GM18519 (cell line): Measurements from ENCODE around the gene MAP2K3.

Experiments used
- ATAC-seq: cut with Tn5 transposase; IDR thresholded peaks from one replicate; pipeline ENCODE4 v1.9.1; 2021; ENCODE audit warnings: mild to moderate bottlenecking, moderate library complexity; ENCODE audit not compliant: unreplicated experiment, low FRiP score

Gene MAP2K3

DNA sequence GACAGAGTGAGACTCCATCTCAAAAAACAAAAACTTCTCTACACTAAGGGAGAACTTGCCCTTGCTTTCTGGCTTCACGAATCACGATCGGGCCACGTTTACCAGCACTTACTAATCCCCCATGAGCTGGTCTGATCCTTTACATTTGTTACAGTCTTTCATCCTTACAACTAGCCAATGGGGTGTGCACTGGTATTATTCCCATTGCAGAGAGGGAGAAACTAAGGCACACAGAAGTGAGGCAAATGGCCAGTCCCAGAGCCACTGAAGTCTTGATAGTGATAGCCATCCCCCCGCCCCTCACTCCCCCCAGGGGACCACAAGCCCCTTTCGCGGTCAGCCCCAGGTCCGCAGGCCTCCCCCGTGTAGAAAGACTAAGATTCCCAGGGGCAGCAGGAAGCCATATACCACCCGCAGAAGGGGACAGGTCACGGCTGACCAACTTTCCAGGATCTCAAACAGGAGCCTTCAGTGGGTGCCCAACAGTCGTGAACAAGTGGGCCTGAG, 32.2 kb upstream of the MAP2K3 start:
- no peak for ATAC-seq

DNA sequence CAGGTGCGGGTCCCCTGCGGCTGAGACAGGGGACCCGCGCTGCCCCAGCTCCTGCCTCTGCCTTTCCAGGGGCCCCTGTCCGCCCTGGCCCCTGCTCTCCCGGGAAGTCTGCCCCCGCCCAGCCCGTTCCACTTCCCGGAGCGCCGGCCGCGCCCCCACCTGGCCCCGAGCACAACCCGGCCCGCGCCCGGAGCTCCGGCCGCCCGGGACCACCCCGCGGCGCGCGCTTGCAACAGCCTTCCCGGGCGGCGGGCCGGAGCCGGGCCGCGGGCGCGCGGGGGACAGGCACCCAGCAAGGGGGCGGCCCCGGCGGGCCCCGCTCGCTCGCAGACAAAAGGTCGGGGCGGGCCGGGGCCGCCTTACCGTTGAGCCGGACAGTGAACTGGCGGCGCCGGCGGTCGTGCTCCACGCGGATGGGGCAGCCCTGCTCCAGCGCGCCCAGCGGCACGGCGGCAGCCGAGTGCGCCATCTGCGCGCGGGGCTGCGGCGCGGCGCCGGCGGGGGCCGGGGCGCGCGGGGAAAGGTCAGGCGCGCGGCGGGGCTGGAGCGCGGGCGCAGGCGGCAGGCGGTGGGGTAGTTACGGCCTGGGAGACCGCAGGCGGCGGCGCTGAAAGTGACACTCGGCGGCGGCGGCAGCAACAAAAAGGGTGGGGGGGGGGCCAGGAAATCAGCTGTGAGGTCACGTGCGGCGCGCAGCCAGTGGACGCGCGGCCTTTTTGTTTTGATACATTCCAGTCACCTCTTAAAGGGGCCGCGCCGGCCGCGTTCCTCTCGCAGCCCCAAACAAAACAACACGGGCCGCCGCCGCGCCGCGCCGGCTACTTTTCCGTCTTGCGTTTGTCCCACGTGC, 31.5 kb upstream of the MAP2K3 start, which contains the start of gene NATD1:
Gene NATD1 (minus strand): TSS at position 615 of the 850 bp plus-strand sequence. CDS start 146 bp downstream, at position 469.
- ATAC-seq, result peak; percentile 40

DNA sequence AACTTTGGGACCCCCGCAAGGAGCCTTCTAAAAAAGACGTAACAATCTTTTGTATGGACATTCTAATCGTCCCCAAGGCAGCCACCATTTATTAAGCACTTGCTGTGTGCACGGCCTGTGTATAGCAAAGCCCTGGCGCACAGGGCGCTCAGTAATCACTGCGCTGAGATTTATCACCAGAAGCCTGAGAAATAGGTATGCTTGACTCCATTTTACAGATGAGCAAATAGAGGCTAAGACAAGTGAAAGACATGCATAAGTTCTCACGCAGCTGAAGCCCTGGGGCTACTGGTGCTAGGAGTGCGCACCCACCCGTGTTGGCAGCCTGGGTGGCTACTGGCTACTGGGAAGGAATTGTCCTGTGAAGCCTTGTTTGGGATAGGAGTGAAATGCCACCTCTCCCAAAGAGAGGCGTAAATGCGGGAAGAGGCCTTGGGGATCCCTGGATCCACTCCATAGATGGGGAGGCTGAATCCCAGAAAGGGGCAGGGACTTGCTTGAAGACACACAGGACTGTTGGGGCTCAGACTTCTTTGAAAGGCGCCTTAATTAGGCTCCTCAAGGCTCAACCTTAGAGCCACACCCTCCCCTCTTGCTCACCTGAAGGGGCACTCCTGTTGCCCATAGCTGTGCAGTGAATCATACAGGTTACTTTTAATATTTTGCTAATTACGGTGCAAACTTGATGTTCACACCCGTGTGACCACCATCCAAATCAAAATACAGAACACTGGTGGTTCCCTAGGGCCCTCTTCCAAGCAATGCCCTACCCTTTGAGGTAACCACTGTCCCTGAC, 30.7 kb upstream of the MAP2K3 start:
- no peak for ATAC-seq

DNA sequence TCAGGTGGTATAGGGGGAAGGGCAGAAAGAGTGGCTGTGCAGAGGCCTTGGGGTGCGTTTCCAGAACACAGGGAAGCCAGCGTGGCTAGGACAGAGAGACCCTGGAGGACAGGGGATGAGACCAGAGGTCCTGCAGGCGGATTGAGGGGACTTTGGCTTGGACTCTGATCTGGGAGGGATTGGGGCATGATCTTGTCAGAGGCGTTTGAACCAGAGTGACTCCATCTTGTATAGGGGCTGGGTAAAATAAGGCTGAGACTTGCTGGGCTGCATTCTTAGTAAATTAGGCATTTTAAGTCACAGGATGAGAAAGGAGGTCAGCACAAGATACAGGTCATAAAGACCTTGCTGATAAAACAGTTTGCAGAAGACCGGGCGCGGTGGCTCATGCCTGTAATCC, 25.9 kb upstream of the MAP2K3 start:
- no peak for ATAC-seq

DNA sequence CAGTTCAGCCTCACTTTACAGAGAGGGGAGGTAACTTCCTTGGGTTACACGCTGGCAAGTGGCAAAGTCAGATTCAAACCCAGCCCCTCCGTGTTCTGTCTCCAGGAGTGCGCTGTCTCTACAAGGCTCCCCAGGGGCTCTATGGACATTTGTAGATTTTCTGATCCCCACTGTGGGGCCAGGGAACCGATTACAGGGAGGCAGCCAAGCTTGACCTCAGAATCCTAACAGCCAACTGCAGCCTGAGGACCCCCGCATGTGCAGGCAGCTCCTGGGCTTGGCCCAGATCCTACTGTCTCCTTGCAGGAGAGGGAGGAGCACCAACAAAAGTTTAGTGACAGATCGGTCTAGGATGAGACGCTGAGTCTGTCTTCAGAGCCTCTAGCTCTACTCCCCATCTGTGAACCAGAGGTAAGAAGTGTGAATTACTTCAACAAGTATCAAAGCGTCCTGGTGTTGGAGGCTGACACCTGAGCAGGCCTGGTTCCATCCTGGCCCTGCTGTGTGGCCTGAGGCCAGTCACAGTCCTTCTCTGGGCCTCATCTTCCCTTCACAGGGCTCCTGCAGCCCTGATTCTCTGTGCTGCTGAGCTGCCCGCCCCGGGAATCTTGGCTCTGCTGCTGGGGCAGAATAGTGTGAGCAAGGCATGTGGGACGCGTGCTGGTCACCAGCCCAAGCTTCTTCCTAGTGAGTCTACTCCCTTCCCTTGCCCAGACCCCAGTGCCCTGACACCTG, 22.1 kb upstream of the MAP2K3 start:
- no peak for ATAC-seq

DNA sequence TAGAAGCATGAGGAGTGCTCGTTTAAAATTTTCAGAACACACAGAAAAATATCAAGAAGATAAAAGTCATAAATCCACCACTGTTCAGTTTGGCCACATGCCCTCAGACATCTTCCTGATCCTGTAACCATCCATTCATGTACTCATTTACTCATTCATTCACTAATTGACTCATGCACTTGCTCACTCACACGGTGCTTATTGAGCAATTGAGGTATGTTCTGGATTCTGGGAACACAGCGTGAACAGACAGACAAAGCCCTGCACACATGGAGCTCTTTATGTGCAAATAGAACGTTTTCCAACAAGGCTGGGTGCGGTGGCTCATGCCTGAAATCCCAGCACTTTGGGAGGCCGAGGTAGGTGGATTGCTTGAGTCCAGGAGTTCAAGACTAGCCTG, 21.1 kb upstream of the MAP2K3 start:
- ATAC-seq, result no peak

DNA sequence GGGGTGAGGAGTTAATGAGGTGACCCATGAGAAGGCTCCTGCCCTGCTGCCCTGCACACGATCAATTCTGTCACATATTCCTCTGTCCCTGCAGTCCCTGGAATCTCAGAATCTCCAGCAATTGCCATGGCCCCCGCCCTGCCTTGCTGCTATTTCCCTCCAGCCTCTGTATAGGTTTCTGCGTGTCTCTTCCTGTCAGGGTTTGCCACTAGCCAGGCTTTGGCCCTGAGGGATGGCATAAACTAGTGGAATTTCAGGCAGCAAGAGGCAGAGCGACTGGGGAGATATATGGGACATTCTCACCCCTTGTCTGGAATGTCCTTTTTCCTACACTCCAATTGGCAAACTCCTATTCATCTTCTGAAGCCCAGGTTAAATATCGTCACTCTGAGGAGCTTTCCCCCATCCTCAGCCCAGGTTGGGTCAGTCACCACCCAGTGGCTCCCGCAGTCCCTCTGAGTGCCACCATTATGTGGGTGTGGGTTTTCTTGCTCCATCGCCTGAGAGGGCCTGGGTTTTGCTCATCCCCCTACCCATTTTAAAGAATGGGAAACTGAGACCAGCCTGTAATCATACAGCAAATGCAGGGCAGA, 15.8 kb upstream of the MAP2K3 start:
- ATAC-seq, result no peak

DNA sequence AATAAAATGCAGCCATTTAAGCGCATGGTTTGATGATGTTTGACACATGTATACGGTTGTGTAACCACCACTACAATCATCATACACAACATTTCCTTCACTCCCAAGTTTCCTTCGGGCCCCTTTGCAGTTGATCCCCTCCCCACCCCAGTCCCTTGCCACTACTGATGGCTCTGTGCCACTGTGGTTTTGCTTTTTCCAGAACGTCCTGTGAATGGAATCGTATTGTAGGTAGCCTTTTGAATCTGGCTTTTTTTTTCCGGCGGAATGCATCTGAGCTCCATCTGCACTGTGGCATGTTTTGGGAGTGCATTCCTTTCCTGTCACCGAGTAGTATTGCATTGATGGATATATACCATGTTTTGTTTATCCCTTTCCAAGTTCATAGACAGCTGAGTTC, 15.1 kb upstream of the MAP2K3 start:
- ATAC-seq, result no peak

DNA sequence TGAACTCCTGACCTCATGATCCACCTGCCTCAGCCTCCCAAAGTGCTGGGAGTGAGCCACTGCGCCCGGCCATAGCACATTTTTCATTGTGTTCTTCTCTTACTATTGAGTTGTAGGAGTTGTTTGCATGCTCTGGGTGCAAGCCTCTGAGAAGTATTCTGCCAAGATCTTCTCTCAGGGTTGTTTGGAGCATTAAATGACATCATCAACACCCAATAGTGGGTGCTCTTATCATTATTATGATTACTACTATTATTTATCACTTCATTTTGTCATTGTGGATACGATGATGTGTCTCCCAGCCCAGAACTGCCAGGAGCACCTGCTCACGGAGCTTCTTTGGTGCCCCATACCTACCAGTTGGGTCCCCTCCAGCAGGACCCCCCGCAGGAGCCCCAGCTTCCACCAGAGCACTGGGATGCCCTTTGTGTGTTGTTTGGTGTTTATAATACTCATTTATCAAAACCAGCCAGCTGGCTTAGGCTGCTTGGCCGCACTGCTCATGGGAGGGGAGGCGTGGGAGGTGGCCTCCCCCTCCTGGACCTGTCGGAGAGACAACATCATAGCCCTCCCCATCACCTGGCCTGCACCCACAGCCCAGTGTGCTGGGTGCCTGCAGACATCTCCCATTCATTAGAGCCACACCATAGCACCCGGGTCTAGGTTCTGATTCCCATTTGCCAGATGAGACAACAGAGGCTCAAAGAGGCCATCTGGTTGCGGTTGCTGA, 12.9 kb upstream of the MAP2K3 start:
- ATAC-seq, result no peak

DNA sequence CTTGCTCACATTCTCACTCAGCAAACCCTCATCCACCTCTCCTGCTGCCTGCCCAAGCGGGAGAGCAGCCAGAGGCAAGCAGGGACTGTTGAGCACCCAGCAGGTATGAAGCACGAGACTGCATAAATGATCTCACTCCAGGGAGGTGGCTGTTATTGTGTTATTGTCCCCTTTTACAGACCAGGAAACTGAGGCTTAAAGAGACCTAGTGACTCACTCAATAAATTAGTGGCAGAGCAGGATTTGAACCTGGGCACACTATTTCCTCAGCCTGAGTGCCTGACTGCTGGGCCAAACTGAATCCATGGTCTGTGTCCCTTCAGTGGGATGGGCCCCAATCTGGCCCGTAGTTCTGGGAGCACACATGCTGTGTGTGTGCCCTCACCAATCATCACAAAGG, 12.3 kb upstream of the MAP2K3 start:
- no peak for ATAC-seq

DNA sequence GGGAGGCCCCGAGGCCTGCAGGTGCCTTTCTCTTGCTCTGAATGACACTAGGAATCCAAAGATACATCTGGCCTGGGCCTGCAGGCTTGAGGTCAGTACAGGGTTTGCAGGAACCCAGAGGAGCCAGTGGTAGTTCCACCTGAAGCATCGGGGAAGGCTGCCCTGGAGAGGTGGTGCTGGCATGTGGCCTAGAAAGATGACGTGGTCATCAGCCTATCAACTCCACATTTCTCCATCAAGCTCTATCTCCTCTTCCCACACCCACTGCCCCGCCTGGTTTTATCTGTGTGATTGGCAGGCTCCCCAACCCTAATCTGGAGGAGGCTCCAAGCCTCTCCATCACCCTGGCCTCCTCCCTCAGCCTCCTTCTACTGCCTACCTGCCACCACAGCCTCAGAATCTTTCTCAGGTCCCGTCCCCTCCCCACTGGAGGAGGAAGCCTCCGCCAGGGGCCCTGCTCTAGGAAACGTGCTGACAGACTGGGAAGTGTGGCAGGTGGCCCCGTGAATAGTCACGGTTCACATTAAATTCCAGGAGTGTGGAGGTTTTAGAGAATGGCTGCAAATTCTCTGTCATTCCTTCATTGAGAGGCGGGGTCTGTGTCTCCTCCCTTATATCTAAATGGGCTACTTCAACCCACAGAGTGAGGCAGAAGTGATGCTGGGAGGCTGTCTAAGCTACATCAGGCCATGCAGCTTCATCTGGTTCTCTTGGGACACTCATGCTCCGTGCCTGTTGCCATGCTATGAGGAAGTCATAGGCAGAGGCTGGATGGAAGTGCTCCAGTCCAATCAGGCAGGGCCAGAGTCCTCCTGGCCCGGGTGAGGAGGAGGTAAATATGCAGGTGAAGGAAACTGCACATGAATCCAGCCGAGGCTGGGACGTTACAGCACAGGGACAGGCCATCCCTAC, 11.4 kb upstream of the MAP2K3 start:
- no peak for ATAC-seq

DNA sequence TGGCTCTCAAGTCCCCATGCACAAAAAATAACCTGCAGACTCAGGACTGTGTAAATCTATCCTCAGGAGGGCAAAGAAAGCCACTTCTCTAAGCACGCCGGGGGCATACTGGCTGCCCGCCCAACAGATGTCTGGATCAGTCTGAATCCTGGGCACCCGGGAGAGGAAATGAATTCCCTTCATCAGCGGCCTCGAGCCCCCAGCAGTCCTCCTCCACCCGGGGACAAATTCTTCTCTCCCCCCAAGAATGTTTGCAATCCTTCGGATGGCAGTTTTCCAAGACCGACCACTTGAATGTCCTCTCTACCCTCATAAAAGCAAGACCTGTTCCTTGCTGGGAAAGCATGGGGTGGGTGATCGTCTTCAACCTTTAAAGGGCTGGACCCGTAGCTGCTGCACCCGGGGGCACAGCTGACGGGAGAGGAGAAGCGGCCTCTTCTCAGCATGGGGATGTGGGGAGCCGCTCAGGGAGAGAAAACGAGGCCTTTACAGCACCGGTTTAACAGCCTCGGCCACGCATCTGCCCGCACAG, 9.4 kb upstream of the MAP2K3 start:
- no peak for ATAC-seq

DNA sequence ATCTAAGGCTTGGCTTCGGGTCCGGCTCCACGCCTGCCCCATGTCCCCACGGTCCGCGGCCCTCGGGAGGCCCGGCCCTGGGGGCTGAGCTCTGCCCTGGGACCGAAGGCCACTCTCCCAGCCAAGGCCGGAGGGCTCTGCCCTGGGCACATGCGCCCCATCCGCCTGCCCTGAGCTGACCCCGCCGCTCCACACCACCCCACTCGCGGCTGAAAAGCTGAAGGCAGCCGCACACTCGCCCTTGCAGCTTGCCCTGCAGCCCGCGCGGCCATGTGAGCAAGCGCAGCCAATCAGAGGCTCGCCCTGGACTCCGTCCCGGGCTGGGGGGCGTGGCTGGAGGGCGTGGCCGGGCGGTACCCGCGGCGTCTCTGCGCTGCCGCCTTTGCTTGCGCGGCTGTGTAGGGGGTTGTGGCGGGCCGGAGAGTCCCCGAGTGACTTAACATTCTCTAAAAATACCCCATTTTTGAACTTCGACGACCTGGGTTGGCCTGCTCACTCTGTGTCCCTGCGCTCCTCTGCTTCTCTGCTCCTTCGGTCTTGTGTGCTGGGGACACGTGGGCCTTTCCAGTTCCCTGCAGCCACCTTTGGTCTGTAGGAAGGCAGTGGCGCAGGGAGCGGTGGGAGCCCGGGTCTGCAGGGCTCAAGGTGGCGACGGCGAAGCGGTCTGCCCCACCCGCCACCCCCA, 8.8 kb upstream of the MAP2K3 start:
- peak; percentile 82 for ATAC-seq

DNA sequence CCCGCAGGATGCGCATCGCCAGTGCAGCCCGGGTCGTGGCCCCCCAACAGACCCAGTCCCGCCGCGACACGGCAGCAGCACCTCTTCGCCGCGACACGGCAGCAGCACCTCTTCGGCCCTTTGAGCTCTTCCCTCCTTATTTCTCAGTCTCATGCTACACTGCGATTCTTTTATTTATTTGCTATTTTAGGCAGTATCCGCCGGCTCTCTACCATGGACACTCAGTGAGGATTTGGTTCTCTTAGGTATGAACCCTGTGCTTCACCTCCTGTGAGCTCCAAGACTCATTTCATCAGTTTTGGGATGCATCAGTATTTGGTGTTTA, 8.3 kb upstream of the MAP2K3 start:
- ATAC-seq, result no peak

DNA sequence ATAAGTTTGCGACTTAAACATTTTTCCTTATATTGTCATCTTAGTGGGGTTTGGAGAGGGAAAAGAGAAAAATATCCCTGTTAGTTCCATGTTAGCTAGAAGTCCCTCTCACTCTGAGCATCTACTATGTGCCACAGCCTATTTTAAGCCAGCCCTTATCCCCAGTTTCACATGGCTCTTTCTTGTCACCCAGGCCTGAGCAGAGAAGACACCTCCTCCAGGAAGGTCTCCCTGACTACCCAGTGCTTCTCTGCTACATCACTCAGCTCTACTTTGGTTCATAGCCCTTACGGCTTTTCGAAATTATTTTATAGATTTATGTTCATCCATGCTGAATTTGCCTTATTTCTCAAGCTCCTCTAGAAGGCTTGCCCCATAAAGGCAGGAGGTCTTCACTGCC, 7.2 kb upstream of the MAP2K3 start:
- ATAC-seq, result no peak

DNA sequence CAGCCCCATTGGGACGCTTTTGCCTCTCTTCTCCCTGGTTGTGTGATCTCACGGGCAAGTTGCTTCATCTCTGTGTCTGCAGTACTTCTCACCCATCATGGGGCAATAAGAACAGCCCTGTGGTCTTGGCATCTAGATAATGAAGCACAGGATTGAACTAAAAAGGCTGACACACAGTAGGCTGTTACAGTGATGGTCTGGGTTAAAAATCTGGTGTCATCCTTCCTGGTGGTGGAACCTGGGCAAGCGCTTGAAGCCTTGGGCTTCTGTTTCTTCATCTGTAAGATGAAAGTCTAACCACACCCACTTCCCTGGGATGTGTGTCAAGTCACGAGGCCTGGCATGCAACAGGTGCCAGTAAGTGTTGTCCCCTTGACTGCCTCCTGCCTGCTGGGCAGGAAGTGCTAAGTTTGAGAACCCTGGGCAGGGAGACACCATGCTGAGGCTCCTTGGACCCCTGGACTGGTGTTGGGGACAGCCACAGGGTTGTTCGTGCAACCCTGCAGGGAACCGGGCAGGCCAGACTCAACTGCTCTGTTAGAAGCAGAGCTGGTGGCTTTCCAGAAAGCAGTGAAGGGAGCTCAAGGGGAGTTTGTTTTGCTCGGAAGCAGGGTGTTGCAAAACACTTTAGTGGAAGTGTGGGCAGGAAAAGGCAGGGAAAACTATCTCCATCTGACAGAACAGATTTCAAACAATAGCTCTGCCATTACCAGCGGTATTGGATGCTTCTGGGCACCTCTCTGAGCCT, 5.9 kb upstream of the MAP2K3 start:
- ATAC-seq, result no peak

DNA sequence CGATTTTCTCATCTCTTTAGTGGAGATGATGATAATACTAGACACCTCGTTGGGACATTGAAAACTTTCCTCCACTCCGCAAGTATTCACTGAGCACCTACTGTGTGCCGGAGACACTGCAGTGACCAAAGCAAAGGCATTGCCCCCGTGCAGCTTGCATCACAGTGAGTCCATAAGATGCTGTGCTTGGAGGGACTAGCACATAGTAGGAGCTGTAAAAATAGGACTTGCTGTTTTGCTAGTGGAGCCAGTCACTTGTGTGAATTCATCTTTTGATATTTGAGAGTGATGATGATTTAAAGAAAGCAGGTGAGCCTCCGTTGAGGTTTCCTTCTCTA, 5.3 kb upstream of the MAP2K3 start:
- ATAC-seq, result no peak

DNA sequence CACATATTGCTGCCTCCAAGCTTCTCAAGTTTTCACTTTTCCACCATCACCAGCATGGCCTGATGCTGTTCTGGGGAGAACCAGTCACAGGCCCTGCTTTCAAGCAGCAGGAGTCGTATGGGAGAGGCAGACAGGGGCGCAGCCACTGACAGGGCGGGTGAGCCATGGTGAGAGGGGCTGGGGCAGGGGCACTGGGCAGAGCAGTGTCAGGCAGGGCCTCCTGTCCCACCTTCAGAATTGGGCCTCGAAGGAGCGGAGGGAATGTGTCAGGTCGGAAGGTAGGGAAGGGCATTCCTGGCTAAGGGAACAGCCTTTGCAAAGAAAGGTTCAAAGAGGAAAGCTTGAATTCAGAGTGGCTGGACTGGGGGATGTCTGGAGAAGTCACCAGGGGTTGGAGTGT, 4.9 kb upstream of the MAP2K3 start:
- ATAC-seq, result no peak
